Measurements from ENCODE around the gene SERP2.

SERP2 gene

GRCh38 chr13:44436589-44437337, 63.1 kb downstream of the SERP2 start:
- peak; percentile 41 for DNase-seq

- DNase-seq: no peak
Observed at GRCh38 chr13:44437356-44438233, 64.0 kb downstream of the SERP2 start.

GRCh38 chr13:44438234-44438579, 64.6 kb downstream of the SERP2 start:
- DNase-seq: no peak

GRCh38 chr13:44439452-44440024, 65.9 kb downstream of the SERP2 start:
- no peak for DNase-seq

- no peak for DNase-seq
Observed at GRCh38 chr13:44440046-44440608, 66.5 kb downstream of the SERP2 start.

All from activated naive CD4-positive, alpha-beta T cell treated with Interleukin-2 at 50 U/mL for 16 hours (primary cell).